Epithelial cell of esophagus (primary cell): ENCODE measurements around the gene SP3.
A peak's percentile ranks its signal among the peaks of the same experiment; 100 is the strongest.

Experiments
- DNase-seq: peaks from one replicate; pipeline ENCODE4 v3.0.0; 2010; ENCODE audit warnings: low read depth
- H3K4me3 ChIP-seq: 2 replicates; pipeline ENCODE4 v1.5.1; 2011; ENCODE audit warnings: mild to moderate bottlenecking, low read length, control low read depth
- TF ChIP-seq, protein P1 (sequence below): IDR thresholded peaks from 2 replicates; pipeline ENCODE4 v1.5.1; 2011; ENCODE audit warnings: low read depth, mild to moderate bottlenecking, low read length, control low read depth, inconsistent platforms; ENCODE audit not compliant: insufficient read depth; ENCODE audit errors: missing control alignments

SP3 gene

DNA sequence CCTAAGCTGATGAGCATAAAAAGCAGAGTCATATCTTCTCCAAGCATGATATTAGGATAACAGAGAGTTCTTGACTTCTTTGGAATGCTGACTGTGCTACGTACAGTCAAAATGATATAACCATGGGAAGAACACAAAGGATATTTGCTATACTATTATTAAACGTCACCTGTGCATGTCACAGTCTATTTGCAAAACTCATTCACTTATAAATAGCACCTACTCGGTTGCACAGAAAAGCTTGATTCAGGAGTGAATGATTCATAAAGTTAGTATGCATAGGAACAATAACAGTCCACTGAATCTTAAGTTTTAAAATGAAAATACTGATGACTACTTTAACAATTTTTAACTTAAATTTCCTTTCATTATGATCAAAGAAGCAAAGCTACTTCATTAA, 83.3 kb downstream of the SP3 start:
- H3K4me3 ChIP-seq: no peak overlapping the region
- DNase-seq: peak; percentile 47
- TF ChIP-seq, protein P1, sequence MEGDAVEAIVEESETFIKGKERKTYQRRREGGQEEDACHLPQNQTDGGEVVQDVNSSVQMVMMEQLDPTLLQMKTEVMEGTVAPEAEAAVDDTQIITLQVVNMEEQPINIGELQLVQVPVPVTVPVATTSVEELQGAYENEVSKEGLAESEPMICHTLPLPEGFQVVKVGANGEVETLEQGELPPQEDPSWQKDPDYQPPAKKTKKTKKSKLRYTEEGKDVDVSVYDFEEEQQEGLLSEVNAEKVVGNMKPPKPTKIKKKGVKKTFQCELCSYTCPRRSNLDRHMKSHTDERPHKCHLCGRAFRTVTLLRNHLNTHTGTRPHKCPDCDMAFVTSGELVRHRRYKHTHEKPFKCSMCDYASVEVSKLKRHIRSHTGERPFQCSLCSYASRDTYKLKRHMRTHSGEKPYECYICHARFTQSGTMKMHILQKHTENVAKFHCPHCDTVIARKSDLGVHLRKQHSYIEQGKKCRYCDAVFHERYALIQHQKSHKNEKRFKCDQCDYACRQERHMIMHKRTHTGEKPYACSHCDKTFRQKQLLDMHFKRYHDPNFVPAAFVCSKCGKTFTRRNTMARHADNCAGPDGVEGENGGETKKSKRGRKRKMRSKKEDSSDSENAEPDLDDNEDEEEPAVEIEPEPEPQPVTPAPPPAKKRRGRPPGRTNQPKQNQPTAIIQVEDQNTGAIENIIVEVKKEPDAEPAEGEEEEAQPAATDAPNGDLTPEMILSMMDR: no peak

- TF ChIP-seq, protein P1: no peak
- no peak overlapping the region for H3K4me3 ChIP-seq
- DNase-seq: no peak
These were observed 83.7 kb downstream of the SP3 start for GRCh38 chr2:173881461-173881860.

DNA sequence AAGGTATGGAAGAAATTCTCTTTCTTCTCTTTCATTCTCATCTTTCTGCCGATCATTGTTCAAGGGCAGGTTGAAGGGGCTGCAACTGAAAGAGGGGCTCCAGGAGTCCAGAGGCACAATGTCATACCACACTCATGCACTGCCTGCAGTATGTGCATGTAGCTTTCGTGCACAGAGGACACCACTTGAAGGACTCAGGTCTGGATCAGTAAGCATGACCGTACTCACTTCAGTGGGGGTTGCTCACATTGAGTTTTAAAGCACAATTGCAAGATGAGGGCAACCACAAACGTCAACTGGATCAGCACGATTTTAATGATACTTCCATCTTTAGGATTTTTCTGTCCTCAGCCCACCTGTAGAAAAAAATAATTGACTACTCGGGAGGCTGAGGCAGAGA, 84.6 kb downstream of the SP3 start:
- TF ChIP-seq, protein P1: no peak
- H3K4me3 ChIP-seq: no peak overlapping the region
- no peak for DNase-seq

DNA sequence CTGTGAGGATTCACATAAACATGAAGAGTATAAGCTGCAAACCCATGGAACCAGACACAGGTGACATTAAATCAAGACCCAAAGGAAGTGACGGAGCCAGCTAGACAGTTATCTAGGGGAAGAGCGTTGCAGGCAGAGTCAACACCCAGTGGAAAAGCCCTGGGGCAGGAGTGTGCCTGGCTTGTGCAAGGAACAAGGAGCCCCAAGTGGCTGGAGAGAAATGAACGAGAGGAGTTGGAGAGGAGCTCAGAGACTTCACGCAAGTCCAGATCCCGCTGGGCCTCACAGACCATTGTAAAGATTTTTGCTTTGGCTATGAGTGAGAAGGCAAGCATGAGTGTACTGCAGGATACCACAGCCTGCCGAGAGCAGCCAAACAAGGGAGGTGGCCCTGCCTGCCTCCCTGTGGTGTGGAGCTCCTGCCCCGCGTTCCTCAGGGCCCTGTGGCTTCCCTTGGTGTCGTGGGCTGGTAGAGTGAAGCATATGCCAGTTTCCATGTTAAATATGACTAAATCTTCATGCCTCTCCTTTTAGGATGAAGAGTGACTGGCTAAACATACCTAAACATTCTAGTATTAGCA, 88.2 kb downstream of the SP3 start:
- no peak for DNase-seq
- H3K4me3 ChIP-seq: no peak overlapping the region
- TF ChIP-seq, protein P1: no peak

GRCh38 chr2:173874894-173875237, 90.3 kb downstream of the SP3 start:
- TF ChIP-seq, protein P1: no peak
- H3K4me3 ChIP-seq: no peak overlapping the region
- no peak for DNase-seq

- H3K4me3 ChIP-seq: no peak overlapping the region
- TF ChIP-seq, protein P1: no peak
- no peak for DNase-seq
These were observed 90.9 kb downstream of the SP3 start for GRCh38 chr2:173874003-173874893.
